Stimulated activated memory B cell treated with anti-CD40 and anti-IgM and Interleukin-4, amounts not matched to agents 10 μg/mL and 1 μg/mL and 100 μg/mL, for 72 hours (primary cell): ENCODE results near the gene SLC25A20.
"Not testable (repeated sequence)": the region's sequence is repeated elsewhere in the genome, so short reads cannot be mapped to it uniquely, and the experiment has no call there.

Source experiments
- ATAC-seq: fragments of 150-1000 bp; cut with Tn5 transposase; 2 replicates; pipeline ENCODE4 v1.10.0; 2021
- H3K27ac Mint-ChIP-seq: one replicate; pipeline ENCODE4 v1.8.0; 2022; ENCODE audit warnings: mild to moderate bottlenecking, mixed read lengths
- H3K27me3 Mint-ChIP-seq: one replicate; pipeline ENCODE4 v1.8.0; 2022; ENCODE audit warnings: mixed read lengths
- H3K36me3 Mint-ChIP-seq: one replicate; pipeline ENCODE4 v1.8.0; 2022; ENCODE audit warnings: mixed read lengths
- H3K4me1 Mint-ChIP-seq: one replicate; pipeline ENCODE4 v1.8.0; 2022; ENCODE audit warnings: mixed read lengths
- H3K4me3 Mint-ChIP-seq: one replicate; pipeline ENCODE4 v1.8.0; 2022; ENCODE audit warnings: mild to moderate bottlenecking, moderate library complexity, mixed read lengths
- H3K9me3 Mint-ChIP-seq: one replicate; pipeline ENCODE4 v1.8.0; 2022; ENCODE audit warnings: mixed read lengths

SLC25A20 gene

GRCh38 chr3:48919215-48920138, 20.8 kb upstream of the SLC25A20 start:
- Mint-ChIP-seq H3K27ac (peak overlapping the region; percentile 92), H3K4me3 (peak overlapping the region; percentile 93), H3K4me1 (peaks cover 20% of the 10 kb centered on the region), H3K36me3 (peaks cover 8% of the 10 kb centered on the region), H3K27me3 (no peaks in the 10 kb centered on the region), H3K9me3 (no peaks in the 10 kb centered on the region)
- ATAC-seq = peak; percentile 42

- Mint-ChIP-seq H3K27ac (peak within 1 kb of the TSS; percentile 92), H3K36me3 (peaks cover 8% of the 10 kb centered on the region), H3K4me1 (peaks cover 20% of the 10 kb centered on the region), H3K27me3 (no peaks in the 10 kb centered on the region), H3K9me3 (no peaks in the 10 kb centered on the region), H3K4me3 (peak within 1 kb of the TSS; percentile 93)
- ATAC-seq = peak; percentile 96
Observed at GRCh38 chr3:48918388-48919214, 19.9 kb upstream of the SLC25A20 start, which contains the start of gene ARIH2. TSS of gene ARIH2 (plus strand) at chr3:48918842. CDS start at chr3:48927559, 8,717 bp downstream.

DNA sequence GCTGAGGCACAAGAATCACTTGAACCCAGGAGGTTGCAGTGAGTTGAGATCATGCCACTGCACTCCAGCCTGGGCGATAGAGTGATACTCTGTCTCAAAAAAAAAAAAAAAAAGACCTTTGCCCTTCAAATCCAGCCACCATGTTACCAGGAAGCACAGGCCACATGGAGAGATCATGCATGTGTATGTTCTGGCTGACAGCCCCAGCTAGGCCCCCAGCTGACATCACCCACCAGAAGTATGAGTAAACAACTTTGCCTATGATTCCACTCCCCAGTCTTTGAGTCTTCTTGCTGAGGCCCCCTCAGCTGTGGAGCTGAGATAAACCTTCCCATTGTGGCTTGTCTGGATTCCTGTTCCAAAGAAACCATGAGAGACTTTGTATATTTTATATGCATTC, 16.6 kb upstream of the SLC25A20 start:
- Mint-ChIP-seq H3K4me3 (no peak overlapping the region), H3K27me3 (no peaks in the 10 kb centered on the region), H3K27ac (no peak overlapping the region), H3K9me3 (no peaks in the 10 kb centered on the region), H3K4me1 (peaks cover 11% of the 10 kb centered on the region), H3K36me3 (no peaks in the 10 kb centered on the region)
- no peak for ATAC-seq

DNA sequence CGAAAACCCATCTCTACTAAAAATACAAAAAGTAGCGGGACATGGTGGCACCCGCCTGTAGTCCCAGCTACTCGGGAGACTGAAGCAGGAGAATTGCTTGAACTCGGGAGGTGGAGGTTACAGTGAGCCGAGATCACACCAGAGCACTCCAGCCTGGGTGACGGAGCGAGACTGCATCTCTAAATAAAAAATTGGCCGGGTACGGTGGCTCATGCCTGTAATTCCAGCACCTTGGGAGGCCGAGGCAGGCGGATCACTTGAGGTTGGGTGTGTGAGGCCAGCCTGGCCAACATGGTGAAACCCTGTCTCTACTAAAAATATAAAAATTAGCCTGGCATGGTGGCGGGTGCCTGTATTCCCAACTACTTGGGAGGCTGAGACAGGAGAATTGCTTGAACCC, 8.3 kb upstream of the SLC25A20 start:
- H3K36me3 Mint-ChIP-seq, H3K4me3 Mint-ChIP-seq, ATAC-seq, H3K9me3 Mint-ChIP-seq, H3K27ac Mint-ChIP-seq, H3K27me3 Mint-ChIP-seq: not testable (repeated sequence)
- peaks cover 16% of the 10 kb centered on the region for H3K4me1 Mint-ChIP-seq

GRCh38 chr3:48899273-48899672, 591 bp upstream of the SLC25A20 start:
- Mint-ChIP-seq H3K27me3 (no peaks in the 10 kb centered on the region), H3K36me3 (no peaks in the 10 kb centered on the region), H3K4me1 (peaks cover 52% of the 10 kb centered on the region), H3K27ac (peak overlapping the region; percentile 79), H3K9me3 (no peaks in the 10 kb centered on the region), H3K4me3 (peak overlapping the region; percentile 90)
- ATAC-seq = no peak

DNA sequence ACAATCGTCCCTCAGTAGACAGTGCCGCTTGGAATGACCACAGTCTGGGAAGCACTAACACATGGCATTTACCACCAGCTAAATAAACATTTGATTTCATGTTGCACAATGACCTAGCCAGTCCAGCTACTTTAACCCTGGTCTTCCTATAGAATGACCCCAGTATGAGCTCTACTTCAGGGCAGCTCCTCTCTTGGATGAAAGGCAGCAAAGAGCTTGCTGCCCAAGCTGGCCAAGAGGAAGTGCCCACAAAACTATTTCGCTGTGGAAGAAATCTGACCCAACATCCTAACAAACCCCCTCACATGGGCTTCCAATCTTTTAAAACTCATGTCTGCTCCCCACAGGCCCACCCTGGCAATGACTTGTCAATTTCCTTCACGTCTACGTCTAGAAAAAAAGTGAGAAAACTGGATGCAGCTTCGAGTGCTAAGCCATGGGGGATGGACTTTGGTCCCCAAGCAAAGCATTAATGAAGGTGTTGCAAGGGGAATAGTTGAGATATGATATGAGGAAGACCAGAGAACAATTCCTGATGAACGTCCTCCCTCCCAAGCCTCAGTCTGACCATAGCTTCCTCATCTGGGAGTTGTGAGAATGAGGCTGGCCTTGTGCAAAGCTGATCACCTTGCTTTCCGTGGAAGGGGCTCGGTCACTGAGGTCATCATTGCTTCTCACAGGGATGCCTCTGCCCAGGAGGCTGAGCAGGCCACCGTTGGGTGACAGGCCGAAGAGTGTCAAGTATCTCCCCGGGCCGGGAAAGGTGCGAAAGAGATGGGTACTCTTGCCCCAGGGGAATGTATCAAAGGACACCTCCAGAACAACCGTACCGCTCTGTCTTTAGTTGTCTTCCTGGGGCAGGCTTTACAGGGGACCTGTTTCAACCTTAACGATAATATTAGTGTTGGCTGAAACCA, 964 bp downstream of the SLC25A20 start:
- Mint-ChIP-seq H3K27me3 (no peaks in the 10 kb centered on the region), H3K36me3 (no peaks in the 10 kb centered on the region), H3K4me3 (peak overlapping the region; percentile 90), H3K4me1 (peaks cover 43% of the 10 kb centered on the region), H3K27ac (peak overlapping the region; percentile 79), H3K9me3 (no peaks in the 10 kb centered on the region)
- ATAC-seq = peak; percentile 16

DNA sequence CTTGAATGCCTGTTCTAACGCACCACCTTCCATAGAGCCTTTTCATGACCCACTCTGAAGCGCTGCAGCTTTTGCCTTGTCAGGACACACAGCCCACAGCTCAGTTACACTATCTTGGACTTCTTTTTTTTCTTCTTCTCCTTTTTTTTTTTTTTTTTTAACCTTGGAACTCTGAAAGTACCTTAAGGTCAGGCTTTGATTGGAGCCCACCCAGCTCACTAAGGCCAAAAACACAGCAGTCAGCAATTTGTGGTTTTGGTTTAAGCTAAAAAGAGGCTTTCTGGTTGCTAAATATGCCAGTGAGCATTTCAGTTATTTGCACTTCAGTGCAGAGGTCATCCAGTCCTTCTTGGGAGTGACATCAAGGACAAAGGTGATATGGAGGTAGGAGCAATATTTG, 1.7 kb downstream of the SLC25A20 start:
- no peak for ATAC-seq
- H3K27ac Mint-ChIP-seq = peak overlapping the region; percentile 79
- H3K4me1 Mint-ChIP-seq = peaks cover 39% of the 10 kb centered on the region
- no peaks in the 10 kb centered on the region for H3K36me3 Mint-ChIP-seq
- H3K9me3 Mint-ChIP-seq = no peaks in the 10 kb centered on the region
- H3K4me3 Mint-ChIP-seq = no peak overlapping the region
- H3K27me3 Mint-ChIP-seq = no peaks in the 10 kb centered on the region

DNA sequence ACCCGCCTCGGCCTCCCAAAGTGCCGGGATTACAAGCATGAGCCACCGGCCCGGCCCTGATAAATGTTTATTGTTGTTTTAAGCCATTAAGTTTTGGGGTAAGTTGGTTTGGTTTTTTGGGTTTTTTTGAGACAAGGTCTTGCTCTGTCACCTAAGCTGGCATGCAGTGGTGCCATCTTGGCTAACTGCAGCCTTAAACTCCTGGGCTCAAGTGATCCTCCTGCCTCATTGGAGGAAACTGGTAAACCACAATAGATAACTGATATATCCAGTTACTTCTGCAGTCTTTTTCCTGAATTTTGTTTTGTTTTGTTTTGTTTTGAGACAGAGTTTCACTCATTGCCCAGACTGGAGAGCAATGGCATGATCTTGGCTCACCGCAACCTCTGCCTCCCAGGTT, 4.2 kb downstream of the SLC25A20 start:
- no peaks in the 10 kb centered on the region for H3K27me3 Mint-ChIP-seq
- no peak for ATAC-seq
- H3K27ac Mint-ChIP-seq = no peak overlapping the region
- no peak overlapping the region for H3K4me3 Mint-ChIP-seq
- peaks cover 13% of the 10 kb centered on the region for H3K36me3 Mint-ChIP-seq
- no peaks in the 10 kb centered on the region for H3K9me3 Mint-ChIP-seq
- H3K4me1 Mint-ChIP-seq = peaks cover 31% of the 10 kb centered on the region

DNA sequence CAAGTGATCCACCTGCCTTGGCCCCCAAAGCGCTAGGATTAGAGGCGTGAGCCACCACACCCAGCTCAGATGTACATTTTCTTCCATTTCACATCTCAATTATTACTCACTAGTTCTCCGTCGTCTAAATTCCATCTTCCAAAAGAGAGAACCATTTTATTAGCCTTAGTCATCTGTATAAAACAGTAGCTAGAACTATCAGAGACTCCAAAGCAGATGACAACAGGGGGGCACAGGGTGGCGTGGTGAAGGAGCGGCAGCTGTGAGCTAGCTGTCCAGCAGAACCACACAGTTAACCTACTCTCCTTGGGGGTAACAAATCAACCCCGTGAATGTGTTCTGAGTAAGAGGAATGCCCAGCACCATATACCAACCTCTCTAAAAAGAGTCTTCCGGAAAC, 7.1 kb downstream of the SLC25A20 start:
- Mint-ChIP-seq H3K27me3 (no peaks in the 10 kb centered on the region), H3K9me3 (no peaks in the 10 kb centered on the region), H3K27ac (no peak overlapping the region), H3K4me3 (no peak overlapping the region), H3K4me1 (peaks cover 1% of the 10 kb centered on the region), H3K36me3 (peaks cover 25% of the 10 kb centered on the region)
- ATAC-seq = no peak

GRCh38 chr3:48885753-48886152, 12.9 kb downstream of the SLC25A20 start:
- Mint-ChIP-seq H3K4me1 (peaks cover 7% of the 10 kb centered on the region), H3K36me3 (peaks cover 49% of the 10 kb centered on the region), H3K4me3 (no peak overlapping the region), H3K9me3 (no peaks in the 10 kb centered on the region), H3K27me3 (no peaks in the 10 kb centered on the region), H3K27ac (no peak overlapping the region)
- ATAC-seq = no peak

- no peak overlapping the region for H3K27ac Mint-ChIP-seq
- peaks cover 46% of the 10 kb centered on the region for H3K36me3 Mint-ChIP-seq
- no peak overlapping the region for H3K4me3 Mint-ChIP-seq
- no peaks in the 10 kb centered on the region for H3K9me3 Mint-ChIP-seq
- no peaks in the 10 kb centered on the region for H3K27me3 Mint-ChIP-seq
- ATAC-seq = no peak
- H3K4me1 Mint-ChIP-seq = peaks cover 21% of the 10 kb centered on the region
Observed at GRCh38 chr3:48881652-48882114, 17.0 kb downstream of the SLC25A20 start.

DNA sequence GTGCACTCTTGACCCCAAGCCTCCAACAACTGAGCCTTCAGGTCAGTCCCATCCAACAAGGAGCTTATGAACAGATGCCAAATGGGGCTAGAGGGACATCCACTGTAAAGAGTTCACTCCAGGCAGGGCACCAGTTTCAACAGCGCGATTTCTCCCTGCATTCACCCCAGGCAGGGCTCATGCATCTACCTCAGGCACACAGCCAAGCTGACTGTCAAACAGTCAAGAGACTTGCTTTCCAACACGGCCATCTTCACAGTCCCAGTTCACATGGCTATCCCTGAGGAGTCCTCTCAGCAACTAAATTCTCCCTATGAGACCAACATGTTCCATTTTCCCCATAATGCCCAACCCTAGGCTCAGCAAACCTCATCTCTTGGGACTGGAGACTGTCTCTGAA, 17.7 kb downstream of the SLC25A20 start:
- Mint-ChIP-seq H3K4me1 (peaks cover 21% of the 10 kb centered on the region), H3K27ac (no peak overlapping the region), H3K9me3 (no peaks in the 10 kb centered on the region), H3K4me3 (no peak overlapping the region), H3K27me3 (no peaks in the 10 kb centered on the region), H3K36me3 (peaks cover 46% of the 10 kb centered on the region)
- no peak for ATAC-seq

DNA sequence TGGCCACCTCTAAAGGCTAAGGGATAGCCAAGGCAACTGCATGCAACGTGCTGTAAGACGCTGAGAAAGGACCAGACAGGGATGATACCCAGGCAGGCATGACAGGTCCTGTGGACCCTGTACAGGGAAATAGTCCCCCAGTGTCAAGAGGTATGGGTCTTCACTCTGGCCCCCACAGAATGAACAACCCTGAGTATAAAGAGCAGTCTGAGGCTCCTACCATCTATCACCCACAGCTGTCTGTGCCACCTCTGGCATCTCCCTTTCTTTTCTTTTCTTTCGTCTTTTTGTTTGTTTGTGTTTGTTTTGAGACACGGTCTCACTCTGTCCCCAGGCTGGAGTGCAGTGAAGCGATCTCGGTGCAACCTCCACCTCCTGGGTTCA, 18.7 kb downstream of the SLC25A20 start:
- peak; percentile 36 for ATAC-seq
- no peaks in the 10 kb centered on the region for H3K9me3 Mint-ChIP-seq

GRCh38 chr3:48879307-48879993, 19.2 kb downstream of the SLC25A20 start:
- H3K36me3 Mint-ChIP-seq = peaks cover 34% of the 10 kb centered on the region
- no peak overlapping the region for H3K4me3 Mint-ChIP-seq
- no peaks in the 10 kb centered on the region for H3K27me3 Mint-ChIP-seq
- no peaks in the 10 kb centered on the region for H3K9me3 Mint-ChIP-seq
- ATAC-seq = peak; percentile 76
- H3K4me1 Mint-ChIP-seq = peaks cover 14% of the 10 kb centered on the region
- peak overlapping the region; percentile 61 for H3K27ac Mint-ChIP-seq

More for the DNA sequence above, 18.7 kb downstream of the SLC25A20 start:
- Mint-ChIP-seq H3K4me3 (no peak overlapping the region), H3K4me1 (peaks cover 14% of the 10 kb centered on the region), H3K36me3 (peaks cover 36% of the 10 kb centered on the region), H3K27me3 (no peaks in the 10 kb centered on the region), H3K27ac (peak overlapping the region; percentile 61)
